GM21786 (cell line): Measurements from ENCODE around the gene CAMKK2.
"Not testable (repeated sequence)": the region's sequence is repeated elsewhere in the genome, so short reads cannot be mapped to it uniquely, and the experiment has no call there.

Experiments
- ATAC-seq: cut with Tn5 transposase; IDR thresholded peaks from one replicate; pipeline ENCODE4 v1.9.1; 2021; ENCODE audit not compliant: unreplicated experiment

The CAMKK2 gene

GRCh38 chr12:121296618-121297434, at the start of gene CAMKK2:
Gene CAMKK2, minus strand, starts transcription at chr12:121296709. Its CDS starts 22,183 bp downstream, at chr12:121274526.
- ATAC-seq = peak; percentile 65

GRCh38 chr12:121345151-121345815, 48.8 kb upstream of the CAMKK2 start:
- ATAC-seq = no peak

- ATAC-seq = no peak
These were observed 48.0 kb upstream of the CAMKK2 start for GRCh38 chr12:121344506-121344905.

- no peak for ATAC-seq
These were observed 40.9 kb upstream of the CAMKK2 start for GRCh38 chr12:121337416-121337815.

GRCh38 chr12:121334513-121335343, 38.2 kb upstream of the CAMKK2 start:
- ATAC-seq = no peak

GRCh38 chr12:121333747-121334146, 37.2 kb upstream of the CAMKK2 start:
- no peak for ATAC-seq

GRCh38 chr12:121331248-121331647, 34.7 kb upstream of the CAMKK2 start:
- no peak for ATAC-seq

GRCh38 chr12:121330692-121331091, 34.2 kb upstream of the CAMKK2 start:
- no peak for ATAC-seq

GRCh38 chr12:121330195-121330594, 33.7 kb upstream of the CAMKK2 start:
- no peak for ATAC-seq

- ATAC-seq = no peak
These were observed 32.1 kb upstream of the CAMKK2 start for GRCh38 chr12:121328620-121329019.

- ATAC-seq = no peak
These were observed 30.6 kb upstream of the CAMKK2 start for GRCh38 chr12:121326996-121327674.

GRCh38 chr12:121325922-121326396, 29.4 kb upstream of the CAMKK2 start:
- ATAC-seq = no peak

GRCh38 chr12:121323908-121324307, 27.4 kb upstream of the CAMKK2 start:
- ATAC-seq = no peak

GRCh38 chr12:121318121-121318520, 21.6 kb upstream of the CAMKK2 start:
- ATAC-seq = no peak

- no peak for ATAC-seq
These were observed 17.9 kb upstream of the CAMKK2 start for GRCh38 chr12:121314431-121314830.

GRCh38 chr12:121310231-121310630, 13.7 kb upstream of the CAMKK2 start:
- ATAC-seq = not testable (repeated sequence)

- not testable (repeated sequence) for ATAC-seq
These were observed 10.9 kb upstream of the CAMKK2 start for GRCh38 chr12:121307397-121307796.

GRCh38 chr12:121304306-121304705, 7.8 kb upstream of the CAMKK2 start:
- no peak for ATAC-seq

GRCh38 chr12:121301876-121302275, 5.4 kb upstream of the CAMKK2 start:
- ATAC-seq = no peak

- no peak for ATAC-seq
These were observed 3.7 kb upstream of the CAMKK2 start for GRCh38 chr12:121300083-121300819.
